HG02938 (cell line): ENCODE measurements around the gene AP2M1.
A peak's percentile ranks its signal among the peaks of the same experiment; 100 is the strongest.

Source experiments
- ATAC-seq: cut with Tn5 transposase; IDR thresholded peaks from one replicate; pipeline ENCODE4 v1.9.1; 2021; ENCODE audit warnings: mild to moderate bottlenecking, moderate library complexity; ENCODE audit not compliant: unreplicated experiment

The AP2M1 gene

GRCh38 chr3:184222521-184222920, 47.9 kb downstream of the AP2M1 start:
- no peak for ATAC-seq

- ATAC-seq = no peak
Measured at GRCh38 chr3:184223946-184224345, 49.3 kb downstream of the AP2M1 start.

- ATAC-seq = no peak
Measured at GRCh38 chr3:184227481-184227935, 52.9 kb downstream of the AP2M1 start.

- no peak for ATAC-seq
Measured at GRCh38 chr3:184228376-184229137, 53.9 kb downstream of the AP2M1 start.

GRCh38 chr3:184229394-184230080, 54.9 kb downstream of the AP2M1 start, which contains the start of gene VWA5B2:
Gene VWA5B2, plus strand, starts transcription at chr3:184229585. Its CDS starts 944 bp downstream, at chr3:184230529.
- ATAC-seq = peak; percentile 60

GRCh38 chr3:184230081-184230602, 55.5 kb downstream of the AP2M1 start:
- no peak for ATAC-seq

GRCh38 chr3:184230603-184231528, 56.2 kb downstream of the AP2M1 start:
- no peak for ATAC-seq

- no peak for ATAC-seq
Measured at GRCh38 chr3:184231671-184232070, 57.0 kb downstream of the AP2M1 start.

- no peak for ATAC-seq
Measured at GRCh38 chr3:184233127-184233843, 58.6 kb downstream of the AP2M1 start.
